COR-L47 (cell line): ENCODE results near the gene DAB1.

Experiments
- DNase-seq: peaks from one replicate; lab custom pipeline; 2025; lab: John Stamatoyannopoulos, UW

The DAB1 gene

DNA sequence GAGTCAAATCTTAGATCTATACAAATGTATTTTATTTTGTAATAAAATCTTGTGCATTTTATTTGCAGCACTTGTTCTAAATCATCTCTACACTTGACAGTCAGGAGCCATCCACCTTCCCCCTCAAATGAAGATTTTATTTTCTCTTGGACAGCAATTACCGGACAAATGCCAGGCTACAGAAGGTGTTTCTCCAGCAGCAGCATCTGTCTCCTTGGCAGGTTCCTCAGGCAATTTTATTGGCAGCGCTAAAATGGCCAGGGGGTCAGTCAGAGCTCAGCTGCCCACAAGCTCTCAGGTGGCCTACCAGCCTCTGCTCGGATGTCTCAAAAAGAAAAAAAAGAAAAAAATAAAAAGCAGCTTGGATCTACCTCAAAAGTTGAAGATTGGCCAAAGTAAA, 107.6 kb downstream of the DAB1 start:
- DNase-seq: no peak

DNA sequence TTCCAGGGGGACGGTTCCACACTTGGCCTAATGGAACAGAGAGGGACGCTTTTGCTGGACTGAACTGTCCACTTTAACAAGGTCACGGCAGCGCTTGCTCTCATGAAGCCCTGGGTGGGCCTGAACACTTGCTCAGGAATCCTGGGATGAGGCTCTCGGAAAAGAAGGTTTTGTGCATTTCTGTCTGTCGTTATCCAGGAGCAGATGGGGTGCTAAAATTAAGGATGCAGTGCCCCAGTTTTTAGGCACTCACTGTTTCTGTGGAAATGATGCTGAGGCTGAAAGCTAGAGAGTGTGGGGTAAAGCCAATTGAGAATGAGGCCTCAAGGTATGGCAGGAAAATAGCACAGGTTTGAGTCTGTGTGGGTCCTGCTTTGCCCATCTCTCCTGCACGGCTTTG, 111.0 kb downstream of the DAB1 start:
- DNase-seq: no peak

DNA sequence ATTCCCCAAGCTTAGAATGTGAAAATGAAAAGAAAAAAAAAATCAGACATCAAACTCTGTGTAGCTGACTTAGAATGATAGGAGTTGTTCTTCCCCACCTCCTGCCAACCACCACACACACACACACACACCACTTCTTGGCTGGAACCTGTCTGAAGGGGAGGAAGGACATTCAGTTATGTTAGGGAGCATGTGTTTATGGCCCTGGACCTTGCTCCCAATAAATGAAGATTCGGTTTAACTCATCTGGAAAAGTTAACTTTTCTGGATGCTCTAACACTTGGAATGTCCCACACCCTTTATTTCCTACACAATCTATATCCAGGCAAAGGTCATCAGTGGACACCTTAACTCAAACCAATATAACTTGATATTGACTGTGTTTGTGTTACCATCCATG, 112.4 kb downstream of the DAB1 start:
- no peak for DNase-seq

DNA sequence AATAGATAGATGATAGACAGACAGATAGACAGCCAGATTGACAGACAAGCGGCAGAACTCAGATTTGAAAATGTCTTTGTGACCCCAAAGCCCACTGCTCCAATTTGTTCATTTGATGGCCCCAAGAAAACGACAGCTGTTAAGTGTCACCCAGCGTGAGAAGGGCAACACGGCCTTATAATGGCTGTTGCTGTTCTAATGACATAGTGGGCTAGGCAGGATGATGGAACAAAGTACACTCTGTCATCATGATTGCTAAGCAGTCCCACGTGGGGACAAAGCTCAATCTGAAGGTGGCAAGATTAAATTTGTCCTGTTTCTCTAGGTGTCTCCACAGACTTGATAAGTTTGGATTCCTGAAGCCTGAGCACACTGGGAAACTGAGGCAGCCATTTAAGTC, 112.9 kb downstream of the DAB1 start:
- no peak for DNase-seq

DNA sequence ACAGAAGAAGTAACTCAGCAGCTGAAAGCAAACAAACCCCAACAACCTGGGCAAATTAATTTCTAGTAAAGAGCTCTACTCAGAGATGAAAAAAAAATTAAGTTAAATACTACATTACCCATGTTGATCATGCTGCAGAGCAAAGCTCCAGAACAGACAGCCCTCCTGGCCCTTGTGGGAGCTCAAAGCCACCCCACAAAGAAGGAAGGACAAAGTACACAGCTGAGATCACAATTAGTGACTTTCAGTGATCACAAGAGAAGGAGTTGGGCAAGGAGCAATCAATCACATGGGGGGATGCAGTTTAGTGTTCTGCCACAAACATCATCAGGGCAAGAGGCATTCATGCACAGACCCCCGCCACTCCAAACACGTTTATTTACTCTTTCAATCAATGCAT, 114.2 kb downstream of the DAB1 start:
- DNase-seq: no peak

DNA sequence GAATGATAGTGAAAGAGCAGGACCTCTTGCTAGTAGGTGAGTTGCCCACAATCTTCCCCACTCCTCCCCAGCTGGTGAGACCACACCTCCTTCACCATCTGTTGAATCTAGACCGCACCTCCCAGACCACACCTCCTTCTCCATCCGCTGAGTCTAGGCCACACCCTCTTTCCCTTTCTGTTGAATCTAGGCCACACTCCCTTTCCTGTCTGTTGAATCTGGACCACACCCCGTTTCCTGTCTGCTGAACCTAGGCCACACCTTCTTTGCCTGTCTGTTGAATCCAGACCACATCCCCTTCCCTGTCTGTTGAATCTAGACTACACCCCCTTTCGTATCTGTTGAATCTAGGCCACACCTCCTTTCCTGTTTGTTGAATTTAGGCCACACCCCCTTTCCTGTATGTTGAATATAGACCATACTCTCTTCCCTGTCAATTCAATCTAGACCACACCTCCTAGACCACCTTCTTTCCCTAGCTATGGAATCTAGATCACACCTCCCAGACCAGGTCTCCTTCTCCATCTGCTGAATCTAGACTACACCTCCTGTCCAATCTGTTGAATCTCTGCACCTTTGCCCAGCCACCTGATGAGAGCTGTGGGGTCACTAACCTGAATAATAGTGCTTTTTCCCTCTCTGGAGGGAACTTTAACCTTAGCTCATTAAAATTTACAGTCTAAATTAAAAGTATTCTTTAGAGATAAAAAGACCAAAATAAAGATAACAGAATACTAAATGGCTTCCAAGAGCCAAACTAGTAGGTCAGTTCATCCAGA, 116.3 kb downstream of the DAB1 start:
- peak; percentile 3 for DNase-seq

DNA sequence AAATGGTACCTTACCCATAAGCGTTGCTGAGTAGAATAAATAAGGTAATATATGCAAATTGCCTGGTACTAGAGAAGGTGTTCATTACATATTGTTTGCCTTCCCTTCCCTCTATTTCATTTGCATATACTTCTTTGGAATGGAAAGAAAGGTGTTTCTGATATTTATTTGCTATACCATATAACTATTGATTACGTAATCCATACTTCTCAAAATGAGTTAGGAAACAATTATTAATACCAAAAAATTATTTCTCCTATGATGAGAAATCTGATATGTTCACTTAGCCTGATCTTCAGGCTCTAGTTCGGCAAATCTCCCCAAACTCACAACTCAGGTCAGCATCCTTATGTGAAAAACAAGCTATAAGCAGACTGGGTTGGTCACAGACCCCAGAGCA, 119.3 kb downstream of the DAB1 start:
- no peak for DNase-seq

DNA sequence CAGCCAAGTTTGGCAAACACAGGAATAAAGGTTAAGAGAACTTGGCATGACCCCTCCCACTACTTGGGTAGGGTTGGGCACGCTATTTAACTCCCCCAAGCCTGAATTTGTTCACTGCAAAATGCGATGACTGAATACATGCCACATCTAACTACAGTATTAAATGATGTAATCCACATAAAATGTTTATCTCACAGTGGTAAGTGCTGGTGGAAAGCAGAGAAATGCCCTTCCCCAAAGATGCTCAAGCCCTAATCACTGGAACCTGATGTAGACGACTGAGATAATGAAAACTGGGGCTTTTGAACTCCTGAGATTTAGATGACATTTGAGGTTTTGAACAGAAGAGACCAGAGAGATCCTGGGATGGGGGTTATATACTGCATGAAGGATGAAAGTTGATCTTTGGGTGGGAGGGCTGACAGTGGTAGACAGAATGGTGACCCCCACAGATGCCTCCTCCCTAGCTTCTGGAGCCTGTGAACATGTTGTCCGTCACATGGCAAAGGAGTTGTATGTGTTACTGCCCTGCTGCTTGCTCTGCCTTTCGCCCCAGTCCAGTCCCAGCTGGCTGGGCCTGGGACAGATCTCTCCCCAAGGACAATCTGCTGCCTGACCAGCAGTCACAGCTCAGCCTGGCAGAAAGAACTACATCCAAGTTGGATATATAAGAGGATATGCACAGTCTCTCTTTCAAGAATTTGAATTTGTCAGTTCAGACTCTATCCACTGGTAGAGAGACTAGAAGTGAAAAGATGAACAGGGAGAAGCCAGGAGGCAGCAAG, 120.9 kb downstream of the DAB1 start:
- DNase-seq: no peak

DNA sequence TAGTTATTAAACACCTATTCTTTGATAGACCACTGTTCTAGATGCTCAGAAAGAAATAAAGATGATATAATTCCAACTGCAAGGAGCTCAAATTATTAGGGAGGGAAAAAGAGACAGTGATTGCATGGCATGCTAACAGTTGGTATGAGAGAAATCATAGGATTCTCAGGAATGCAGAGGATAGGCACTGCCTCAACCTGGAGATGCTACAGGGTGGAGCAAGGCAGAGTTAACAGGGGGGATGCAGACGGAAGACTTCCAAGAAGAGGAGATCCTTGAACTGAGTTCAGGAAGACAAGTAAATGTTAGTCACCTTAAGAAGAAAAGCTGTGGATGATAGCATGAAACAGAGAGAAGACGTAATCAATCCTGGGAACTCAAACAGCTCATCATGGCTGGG, 123.7 kb downstream of the DAB1 start:
- no peak for DNase-seq

DNA sequence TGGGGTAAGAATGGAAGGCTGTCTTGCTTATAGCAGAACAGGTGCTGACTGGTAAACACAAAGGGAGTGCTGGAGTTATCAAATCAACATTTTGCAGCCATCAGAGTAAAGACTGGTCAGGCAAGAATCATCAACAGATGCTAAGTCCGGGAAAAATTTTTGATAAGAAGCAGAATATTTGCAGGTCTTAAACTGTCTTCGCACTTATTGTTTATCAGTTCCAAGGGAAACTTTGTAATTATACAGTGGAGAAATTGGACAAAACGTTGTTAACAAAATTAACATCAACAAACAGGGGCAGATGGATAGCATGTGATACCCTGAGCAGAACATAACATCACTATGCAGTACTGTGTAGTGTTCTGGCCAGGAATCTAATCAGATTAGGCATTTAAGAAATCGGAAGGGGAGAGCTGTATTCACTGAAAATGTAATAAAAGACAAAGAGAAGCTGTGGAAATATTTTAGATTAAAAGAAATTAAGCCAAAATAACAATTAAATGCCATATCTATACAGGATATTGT, 127.1 kb downstream of the DAB1 start:
- DNase-seq: no peak

DNA sequence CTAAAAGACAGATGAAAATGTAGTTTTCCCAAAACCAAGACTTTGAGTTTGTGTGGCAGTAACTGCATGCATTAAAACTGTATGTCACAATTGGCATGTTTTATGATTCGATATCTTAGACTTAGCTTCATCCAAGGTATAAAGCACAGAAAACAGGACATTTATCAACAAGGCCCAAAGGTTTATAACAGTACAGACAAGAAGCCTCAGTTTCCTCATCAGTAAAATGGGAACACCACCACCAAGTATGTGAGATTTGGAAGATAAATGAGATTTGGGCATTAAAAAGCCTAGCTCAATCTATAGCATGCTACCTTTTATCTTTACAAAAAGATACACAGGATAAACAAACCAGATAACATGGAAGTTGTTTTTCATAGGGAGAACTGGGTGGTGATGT, 128.5 kb downstream of the DAB1 start:
- DNase-seq: no peak

DNA sequence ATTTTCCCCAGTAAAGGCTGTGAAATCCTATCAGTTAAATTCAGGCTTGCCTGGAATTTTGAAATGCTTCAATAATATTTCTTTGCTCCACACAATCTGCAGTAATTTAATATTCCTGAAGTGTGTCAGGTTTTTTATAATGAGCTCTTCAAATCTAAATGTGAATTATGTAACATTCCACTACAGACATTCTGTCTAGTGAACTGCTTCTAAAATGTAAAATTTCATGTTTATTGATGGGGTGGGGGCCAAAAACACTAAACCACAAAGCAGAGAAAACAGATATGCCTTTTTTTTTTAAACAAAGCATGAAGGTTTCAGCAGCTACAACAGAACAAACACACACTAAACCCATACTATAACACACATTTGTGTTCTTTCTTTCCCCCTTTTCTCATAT, 129.7 kb downstream of the DAB1 start:
- DNase-seq: no peak

DNA sequence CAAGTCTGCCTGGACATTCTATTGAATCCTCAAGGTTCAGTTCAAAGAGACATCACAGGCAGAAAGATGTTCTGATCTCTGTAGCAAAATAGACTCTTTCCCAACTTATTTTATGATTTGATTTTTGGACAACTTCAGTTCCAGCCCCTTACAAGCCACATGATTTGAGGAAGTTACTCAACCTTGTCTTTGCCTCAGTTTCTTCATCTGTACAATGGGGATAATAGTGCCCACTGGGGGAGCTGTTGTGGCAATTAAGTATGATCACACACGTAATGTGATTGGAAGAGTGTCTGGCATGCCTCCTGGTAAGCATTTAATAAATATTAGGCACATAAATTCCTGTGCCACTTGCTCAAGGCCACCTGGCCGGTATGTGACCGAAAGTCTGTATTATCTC, 130.6 kb downstream of the DAB1 start:
- DNase-seq: no peak

DNA sequence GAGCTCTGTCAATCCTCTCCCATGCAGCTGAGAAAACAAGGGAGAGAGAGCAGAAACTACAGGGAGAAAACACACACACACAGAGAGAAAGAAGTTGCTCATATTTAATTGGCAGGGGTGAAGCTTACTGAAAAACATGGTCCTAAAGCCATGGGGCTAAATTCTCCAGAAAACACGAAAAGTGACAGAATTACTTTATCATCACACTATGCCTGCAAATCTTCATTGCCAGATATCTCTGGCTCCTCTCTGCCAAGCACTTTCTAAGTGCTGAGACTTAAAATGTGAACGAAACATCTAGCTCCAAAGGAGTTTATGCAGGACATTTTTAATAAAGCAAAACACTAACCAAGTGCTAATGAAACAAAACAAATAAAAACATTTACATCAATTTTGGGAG, 134.1 kb downstream of the DAB1 start:
- DNase-seq: no peak

DNA sequence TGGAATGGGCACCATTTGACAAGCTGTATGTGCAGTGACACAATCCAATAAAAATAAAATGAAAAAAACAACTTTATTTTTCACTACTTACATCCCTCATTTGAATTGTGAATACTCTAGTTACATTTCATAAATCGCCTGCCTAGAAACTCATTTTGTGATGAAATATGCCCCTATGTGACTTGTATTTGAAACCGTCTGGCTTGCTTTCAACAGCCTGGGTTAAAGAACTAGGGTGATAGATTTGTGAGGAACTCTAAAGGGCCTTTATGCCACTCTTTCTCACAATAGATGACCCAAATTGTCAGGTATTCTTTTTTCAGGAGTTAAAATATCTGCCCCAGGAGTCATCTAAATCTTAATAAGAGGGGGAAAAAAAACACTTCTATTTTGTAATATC, 137.9 kb downstream of the DAB1 start:
- DNase-seq: no peak

DNA sequence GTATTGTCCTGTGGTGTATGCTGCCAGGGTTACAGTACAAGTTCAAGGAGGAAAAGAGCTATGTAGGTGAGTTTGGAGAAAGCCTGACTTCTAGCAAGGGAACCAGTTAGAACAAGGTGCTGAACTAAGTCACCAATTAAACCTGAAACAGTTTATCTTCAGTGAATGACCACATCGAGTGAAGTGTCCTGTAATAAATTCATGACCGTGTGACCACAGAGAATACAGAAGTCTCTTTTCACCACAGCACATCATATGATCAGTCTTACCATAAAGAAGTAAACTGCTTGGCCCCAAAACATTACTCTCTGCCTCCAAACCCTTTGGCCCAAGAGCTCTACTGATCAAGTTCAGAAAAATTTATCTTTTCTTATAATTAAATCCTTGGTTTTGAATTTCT, 141.4 kb downstream of the DAB1 start:
- DNase-seq: no peak

DNA sequence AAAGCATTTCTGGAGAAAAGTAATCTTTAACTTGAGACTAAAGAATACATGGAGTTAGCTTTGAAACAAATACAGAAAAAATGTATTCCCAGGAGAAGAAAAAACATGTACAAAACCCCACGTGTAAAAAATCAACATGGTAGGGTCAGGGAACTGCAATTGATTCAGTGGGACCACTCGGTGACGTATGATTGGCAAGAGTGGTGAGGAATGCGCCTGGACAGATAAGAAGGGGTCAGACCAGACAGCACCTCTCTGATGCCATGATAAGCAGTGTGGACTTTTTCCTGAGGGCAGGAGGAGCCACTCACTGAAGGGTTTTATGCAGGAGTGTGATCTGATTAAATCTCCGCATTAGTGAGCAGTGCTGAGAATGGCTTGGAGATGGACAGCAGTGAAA, 142.5 kb downstream of the DAB1 start:
- no peak for DNase-seq

DNA sequence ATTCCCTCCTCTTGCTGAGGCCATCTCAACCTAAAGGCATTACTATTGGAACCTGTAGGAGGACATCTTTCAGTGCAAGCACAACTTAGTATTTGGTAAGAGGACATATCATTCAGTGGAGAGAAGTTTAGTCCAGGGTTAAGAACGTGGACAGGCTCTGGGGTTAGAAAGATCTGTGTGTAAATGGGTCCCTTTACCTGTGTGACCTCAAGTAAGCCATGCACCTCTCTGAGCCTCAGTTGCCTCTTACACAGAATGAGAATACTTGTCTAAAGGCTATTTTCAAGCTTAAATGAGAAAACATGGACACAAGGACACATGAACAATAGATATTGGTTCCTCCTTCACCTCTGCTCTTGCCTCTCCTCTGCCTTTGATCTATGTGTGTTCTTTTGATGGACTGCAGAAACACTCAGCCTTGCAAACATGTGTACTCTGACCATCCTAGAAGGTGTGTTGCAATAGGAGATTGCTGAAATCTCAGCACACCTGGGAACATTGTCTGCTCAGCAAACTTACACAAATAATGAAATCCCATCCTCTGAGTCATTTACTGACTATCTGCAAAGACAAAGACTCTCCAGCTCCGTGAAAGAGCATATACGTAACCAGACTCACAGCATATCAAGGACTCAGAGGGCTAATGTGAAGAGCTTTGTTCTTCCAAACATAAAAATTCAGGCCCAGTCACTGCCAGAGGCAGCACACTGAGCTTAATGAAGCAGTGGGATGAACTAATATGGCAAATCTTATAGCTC, 143.8 kb downstream of the DAB1 start:
- no peak for DNase-seq

DNA sequence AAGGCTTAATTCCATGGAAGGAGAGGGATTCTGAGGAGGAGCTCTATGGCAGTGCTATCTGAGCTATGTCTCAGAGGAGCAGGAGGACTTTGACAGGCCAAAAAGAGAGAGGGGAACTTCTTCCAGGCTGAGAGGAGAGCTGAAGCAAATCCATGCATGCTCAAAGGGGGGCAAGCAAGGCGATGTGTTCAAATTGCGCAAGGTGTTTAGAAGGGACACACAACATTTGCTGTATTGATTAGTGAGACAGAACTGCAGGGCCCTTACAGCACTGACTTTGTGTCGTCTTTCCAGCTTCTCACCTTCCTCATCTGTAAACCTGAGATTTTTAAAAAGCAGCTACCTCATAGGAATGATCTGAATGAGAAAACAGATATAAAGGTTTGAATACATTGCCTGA, 145.3 kb downstream of the DAB1 start:
- DNase-seq: no peak

DNA sequence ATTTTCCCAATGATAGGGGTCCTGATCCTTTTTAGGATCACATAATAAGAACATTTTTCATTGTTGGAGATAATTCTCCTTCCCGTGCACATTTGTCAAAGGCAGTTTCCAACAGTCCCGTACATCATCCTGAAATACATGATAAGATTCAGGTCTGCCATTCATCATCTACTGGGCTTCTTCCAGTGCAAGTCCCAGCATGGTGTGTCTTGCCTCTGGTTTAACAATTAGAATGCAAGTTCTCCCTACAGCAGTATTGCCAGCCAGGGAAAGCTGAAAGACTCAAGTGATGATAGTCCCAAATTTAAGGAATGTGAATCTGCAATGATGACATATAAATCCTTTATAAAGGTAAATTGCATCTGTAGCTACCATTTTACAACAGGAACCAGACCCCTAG, 146.2 kb downstream of the DAB1 start:
- DNase-seq: no peak

DNA sequence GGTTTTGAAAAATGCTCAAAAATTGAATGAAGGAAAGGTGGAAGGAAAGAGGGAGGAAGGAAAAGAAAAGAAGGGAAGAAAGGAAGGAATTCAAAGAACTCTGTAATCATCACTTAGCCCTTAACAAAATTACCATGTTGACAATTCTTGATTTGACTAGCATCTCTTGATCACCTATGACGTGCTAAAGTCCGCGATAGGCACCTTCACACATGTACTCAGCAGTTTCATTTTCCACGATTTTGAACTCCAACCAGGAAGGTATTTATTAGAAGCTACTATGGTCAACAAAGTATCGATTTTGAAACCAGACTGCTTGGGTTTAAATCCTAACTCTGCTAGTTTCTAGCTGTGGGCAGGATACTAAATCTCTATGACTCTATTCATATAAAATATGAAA, 146.9 kb downstream of the DAB1 start:
- no peak for DNase-seq

DNA sequence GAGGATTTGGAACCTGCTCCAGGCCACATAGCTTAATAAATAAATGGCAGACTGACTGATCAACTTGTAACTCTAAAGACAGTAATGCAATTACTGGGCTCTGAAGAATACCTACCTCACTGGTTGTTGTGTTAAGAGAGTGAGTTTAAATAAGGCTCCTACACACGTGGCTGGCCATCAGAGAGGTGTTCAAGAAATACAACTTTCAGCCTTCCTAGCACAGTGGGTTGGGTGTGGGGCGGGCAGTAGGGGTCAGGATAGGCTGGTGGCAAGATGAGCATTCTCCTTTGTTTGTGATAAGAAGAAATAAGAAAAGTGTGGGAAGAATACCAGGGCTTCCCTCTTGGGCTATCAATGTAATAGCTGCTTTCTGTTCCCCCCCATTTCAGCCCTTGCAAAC, 151.3 kb downstream of the DAB1 start:
- DNase-seq: no peak

DNA sequence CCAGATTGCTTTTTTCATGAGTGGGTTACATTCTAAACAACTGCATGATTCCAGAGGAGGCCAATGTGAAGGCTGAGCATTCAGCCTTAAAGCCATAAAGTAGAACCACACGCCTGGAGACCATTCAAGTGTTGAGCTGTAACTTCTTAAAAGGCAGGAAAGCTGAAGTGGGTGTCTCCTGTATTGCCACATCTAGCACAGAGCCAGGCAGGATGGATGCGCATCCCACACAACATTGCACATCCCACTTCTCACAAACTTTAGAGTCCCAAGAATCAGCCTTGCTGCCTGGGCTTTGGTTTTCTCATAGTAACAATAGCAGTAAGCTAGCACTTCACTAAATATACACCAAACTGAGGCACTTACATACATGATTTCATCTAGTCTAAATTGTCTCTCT, 151.7 kb downstream of the DAB1 start:
- DNase-seq: no peak
